Sciatic nerve (tissue), 2 donors: ENCODE results near the gene CHN2. TPM values are rescaled to one million over a fixed set of nuclear protein-coding genes. Genes with fewer than 3 reads are reported as not detected.

Source experiments
- ATAC-seq: fragments of 200-7000 bp; cut with Tn5 transposase; one replicate; pipeline ENCODE4 v1.9.1; 2020; ENCODE audit warnings: mild to moderate bottlenecking, moderate library complexity
- DNase-seq: peaks from one replicate; pipeline ENCODE4 v3.0.0-alpha.2; 2020; ENCODE audit warnings: low spot score
- intact Hi-C: fragments of 100-400 bp; cut with DNase I; formaldehyde crosslinking; loops from one replicate; pipeline ENCODE4 v1.14.2; 2022
- total RNA-seq: library from RNA; stranded (reverse); fragmentation: NEBNext Ultra II Directional; extraction: Animal tissue kit (Norgen Biotek cat#: 25700); gene quantifications from one replicate; pipeline ENCODE4 v1.2.1, GENCODE V29; 2021
- donor health status: DM: no; HTN: no; CAD: no.
- donor health status: DM: no; HTN: no; CAD: no.

The CHN2 gene
- total RNA-seq, 1 donor from 2014 or later = 10.9 TPM

DNA sequence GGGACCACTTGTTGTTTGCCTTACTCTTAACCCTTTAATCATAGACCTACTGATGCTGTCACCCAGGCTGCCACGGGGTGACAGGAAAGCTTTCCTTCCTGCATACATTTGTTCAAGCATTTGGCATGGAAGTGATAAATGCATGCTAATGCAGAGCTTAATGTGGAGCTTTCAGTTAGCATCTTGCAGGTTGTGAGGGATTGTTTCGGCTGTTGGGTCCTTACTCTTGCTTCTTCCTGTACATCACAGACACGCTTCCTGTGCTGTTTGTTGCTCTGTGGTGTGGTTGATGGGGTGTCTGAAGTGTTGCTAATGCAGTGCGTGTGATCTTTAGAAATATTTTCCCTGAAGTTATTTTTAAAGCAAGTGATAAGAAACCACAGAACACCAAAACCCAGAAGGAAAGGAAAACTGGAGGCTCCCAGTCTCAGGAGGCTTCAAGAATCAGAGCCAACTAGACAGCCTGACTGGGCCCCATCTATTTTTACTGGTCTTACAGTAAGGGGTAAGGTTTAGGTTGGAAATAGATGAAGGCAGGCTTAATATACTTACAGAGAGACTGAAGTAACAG lies 143.1 kb downstream of the CHN2 start:
- DNase-seq (no peak), ATAC-seq (no peak)
- intact Hi-C loops = no loop called here

DNA sequence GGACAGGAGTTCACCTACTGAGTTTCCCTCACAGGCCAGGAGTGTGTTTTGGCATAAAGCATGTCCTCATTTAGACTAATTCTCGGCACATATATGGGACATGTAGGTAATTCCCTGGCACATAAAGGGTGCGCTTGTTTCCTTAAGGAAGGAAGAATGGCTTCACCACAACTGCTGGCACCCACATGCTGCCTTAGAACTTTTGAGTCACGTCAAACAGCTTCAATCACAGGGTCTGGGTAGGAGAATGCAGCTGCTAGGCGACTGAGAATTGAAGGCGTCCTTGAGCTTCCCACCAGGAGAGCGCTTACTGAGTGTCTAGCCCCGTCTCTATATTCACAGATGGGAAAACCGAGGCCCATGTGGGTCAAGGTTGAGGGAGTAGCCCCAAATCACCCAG lies 146.1 kb downstream of the CHN2 start:
- no peak for DNase-seq
- ATAC-seq = no peak
- intact Hi-C loops = no loop called here

DNA sequence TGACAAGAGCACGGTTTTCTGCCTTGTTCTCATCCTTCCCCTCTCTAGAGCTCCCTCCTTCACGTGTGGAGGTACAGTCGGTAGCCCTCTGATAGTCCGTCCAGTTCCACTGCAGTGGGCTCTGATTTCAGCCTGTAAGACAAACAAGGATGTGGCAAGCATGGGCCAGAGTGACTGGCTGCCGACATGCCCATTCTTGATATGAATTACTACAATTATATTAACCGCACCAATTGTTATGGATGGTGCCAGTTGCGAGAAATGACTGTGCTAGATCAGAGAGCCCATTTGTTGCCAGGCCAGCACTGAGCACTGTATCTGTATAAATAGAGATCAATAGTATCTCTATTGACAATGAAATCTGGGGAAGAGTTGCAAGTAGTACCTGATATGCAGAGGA lies 146.6 kb downstream of the CHN2 start:
- ATAC-seq = no peak
- intact Hi-C loops = no loop called here
- no peak for DNase-seq

DNA sequence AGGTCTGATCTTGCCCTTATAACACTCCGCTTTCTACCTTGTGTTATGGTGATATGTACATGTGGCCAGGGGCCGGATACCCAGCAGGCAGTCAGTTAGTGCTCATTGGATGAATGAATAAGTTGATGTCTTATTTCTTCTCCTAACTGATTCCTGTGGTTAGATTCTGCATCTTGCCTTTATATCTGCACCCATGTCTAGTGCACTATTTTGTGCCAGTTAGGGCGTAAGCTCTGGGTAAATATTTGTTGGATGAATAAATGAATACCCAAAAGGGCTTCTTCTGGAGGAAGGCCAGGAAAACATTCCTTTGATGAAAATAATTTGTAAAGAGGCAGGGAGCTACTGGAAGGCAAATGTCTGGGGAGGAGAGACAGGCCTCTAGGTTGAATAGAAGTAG lies 148.2 kb downstream of the CHN2 start:
- intact Hi-C loops = no loop called here
- DNase-seq (no peak), ATAC-seq (no peak)

DNA sequence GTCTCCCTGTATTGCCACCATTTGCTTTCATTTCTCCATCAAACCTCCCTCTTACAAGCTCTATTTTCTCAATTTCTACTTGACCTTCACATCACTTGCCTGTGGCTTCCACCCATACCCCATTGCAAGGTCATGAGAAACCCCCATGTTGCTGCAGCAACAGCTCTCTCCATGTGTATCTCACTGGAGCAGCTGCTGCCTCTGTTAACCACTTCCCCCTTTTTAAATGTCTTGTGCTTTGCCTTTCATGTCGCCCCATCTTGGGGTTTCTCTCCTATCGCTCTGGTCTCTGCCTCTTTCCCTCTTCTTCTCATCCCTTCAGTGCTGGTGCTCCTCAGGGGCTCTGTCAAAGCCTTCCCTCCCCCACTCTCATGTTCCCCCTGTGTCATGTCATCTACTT lies 148.8 kb downstream of the CHN2 start:
- ATAC-seq = no peak
- intact Hi-C loops = no loop called here

DNA sequence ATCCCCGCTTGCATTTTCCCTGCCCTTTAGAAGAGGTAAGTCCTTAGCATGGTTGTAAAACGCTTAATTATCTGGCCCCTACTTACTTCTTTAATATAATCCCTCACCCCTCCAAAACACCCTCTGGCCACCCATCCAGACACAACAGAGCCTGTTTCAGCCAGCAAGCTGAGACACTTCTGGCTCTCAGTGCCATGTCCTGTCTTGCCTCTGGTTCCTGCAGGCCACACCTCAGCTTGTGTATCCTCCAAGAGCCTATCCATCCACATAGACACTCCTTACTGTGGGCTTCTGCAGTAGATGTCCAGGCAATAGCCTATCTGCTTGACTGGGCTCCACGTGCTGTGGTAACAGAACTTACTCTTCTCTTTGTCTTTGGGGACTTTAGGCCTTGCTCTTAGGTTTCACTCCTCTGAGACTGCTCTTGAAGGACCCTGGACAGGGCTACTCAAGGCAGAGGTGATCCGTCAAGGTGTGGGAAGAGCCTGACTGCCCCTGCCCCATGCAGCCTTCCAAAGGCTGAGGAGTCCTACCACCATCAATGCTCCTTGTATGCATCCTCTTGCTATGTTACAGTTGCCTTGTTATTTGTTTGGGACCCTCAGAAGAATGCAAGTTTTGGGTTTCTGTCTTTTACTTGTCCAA lies 149.9 kb downstream of the CHN2 start:
- DNase-seq = no peak
- no peak for ATAC-seq
- intact Hi-C loops = no loop called here

More for the DNA sequence above, 148.8 kb downstream of the CHN2 start:
- DNase-seq = no peak

DNA sequence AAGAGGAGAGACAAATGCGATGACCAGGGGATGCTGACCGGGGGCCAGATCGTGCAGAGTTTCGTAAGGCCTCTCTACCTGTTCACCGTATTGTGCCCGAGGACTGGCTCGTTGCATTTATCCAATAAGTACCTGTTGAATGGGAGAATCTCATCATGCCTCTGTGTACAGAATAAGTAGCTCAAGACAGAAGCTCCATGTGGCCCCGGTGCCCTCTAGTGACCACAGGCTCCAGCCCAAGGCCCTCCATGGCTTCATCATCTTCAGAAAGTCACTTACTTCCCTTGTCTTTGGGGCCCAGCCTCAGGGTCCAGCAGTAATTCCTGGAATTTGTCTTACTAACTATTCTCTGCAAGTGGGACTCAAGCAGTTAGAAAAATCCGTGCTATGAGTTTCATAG lies 151.0 kb downstream of the CHN2 start:
- ATAC-seq (peak; percentile 65), DNase-seq (no peak)
- intact Hi-C loops = no loop called here

DNA sequence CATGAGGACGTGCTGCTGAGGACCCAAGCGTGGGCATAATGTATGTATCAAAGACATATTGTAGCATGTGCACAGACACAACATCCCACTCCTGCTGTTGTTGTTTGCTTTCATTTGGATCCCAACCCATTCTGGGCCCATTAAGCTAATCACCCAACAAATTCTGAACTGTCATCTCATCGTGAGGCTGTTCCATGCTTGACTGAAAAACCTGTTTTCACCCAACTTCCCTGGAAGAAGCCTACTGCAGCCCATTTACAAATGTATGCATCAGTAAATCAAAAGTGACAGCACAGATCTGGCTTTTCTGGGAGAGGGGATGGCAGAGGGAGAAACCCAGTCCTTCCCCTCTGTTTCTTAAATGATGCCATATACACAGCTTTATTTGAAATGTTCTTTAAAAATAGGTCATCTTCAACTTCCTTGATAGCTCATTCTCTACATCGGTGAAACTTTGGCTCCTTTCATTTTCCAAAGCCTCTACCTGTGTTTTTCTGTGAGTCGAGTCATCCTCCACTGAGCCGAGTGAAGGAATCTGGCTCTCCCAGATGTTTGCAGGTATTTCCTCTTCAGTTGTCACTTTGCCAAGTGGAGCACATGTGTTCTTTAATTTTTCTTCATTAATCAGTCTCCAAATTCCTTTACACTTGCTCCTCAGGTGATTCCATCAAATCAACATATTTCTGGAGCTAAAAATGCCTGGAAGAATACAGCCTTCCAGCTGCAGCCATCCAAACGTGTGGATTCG lies 151.8 kb downstream of the CHN2 start:
- intact Hi-C loops = no loop called here
- no peak for DNase-seq
- no peak for ATAC-seq

DNA sequence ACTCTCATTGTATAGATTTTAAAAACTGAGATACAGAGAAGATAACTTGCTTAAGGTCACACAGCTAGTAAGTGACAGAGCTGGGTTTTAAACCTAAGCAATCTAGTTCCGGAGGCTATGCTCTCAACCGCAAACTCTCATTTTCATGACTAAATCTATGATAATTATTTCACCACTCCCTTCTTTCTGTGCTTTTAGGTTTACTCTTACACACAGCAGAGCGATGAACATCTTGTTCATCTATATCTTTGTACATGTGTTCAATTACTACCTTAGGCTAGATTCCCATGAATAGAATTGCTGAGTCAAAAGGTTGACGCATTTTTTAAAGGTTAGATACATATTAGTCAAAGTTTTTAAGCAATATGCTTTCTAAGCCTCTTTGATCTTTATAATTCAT lies 154.8 kb downstream of the CHN2 start:
- intact Hi-C loops = no loop called here
- ATAC-seq (no peak), DNase-seq (no peak)

DNA sequence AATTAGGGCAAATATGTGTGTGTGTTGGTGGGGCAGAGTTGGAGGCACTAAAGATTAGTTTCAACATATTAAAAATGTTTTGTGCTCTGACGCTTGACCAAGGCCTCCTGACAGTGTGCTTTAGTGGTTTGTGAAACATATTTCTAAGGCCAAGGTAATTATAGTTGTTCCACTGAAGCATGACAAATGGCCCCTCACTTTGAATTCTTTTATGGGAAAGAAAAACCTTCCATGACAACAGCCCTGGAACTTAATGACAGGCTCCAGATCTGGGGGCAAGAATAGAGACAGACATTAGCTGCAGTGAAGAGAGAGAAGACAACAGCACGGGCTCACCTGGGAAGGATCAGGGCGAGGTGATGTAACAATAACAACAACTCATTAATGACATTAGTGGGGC lies 155.8 kb downstream of the CHN2 start:
- no peak for ATAC-seq
- intact Hi-C loops = no loop called here

DNA sequence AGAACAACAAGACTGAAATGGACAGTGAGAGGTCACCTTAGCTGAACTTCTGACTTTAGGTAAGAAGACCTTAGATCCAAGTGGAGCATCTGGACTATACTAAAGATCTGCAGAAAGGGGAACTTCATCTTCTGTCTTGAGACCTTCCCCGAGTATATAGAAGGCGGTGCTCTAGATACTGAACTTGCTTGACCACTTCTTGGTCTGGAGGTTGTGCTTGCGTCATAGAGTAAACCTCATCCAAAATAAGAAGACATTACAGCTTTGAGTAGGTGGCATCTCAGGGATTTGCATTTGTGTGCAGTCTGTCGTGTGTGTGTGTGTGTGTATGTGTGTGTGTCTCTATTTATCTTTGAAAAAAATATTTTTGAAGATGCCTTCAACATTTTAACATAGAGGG lies 157.5 kb downstream of the CHN2 start:
- ATAC-seq (no peak), DNase-seq (no peak)
- intact Hi-C loops = no loop called here

More for the DNA sequence above, 155.8 kb downstream of the CHN2 start:
- DNase-seq = no peak

DNA sequence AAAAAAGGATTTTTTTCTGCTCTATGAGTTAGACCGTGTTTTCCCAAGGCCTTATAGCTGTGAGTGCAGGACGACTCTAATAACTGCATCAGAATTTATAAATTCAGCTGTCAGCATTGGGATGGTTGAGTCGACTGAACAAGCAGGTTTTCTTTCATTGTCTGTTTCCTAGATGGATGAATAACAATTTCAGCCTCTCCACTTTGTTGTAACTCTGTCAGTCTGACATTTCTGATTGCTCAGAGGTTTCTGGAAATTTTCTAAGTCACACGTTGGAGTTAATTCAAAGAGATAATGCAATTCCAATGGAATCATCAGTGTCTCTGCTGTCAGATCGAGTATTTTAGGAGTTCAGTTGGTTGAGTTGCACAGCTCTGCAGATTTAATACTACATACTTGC lies 159.2 kb downstream of the CHN2 start:
- ATAC-seq = no peak
- DNase-seq = no peak

DNA sequence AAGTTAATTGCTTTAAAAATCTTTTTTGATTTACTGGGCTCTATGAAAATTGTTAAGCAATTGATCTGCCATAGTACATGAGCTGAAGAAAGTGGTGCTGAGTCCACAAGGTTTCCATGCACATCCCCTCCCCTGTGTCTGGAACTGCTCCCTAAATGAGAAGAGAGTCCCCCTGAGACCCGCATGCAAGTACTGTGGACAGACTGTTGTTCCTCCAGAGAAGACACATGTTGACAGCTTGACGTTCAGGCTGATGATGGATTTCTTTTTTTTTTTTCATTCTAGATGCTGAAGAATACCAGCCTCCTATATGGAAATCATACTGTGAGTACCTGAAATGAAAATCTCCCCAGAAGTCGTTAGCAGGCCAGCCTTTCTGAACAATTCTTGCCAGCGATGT lies 159.8 kb downstream of the CHN2 start:
- no peak for DNase-seq
- intact Hi-C loops = no loop called here

More for the DNA sequence above, 159.2 kb downstream of the CHN2 start:
- intact Hi-C loops = no loop called here

DNA sequence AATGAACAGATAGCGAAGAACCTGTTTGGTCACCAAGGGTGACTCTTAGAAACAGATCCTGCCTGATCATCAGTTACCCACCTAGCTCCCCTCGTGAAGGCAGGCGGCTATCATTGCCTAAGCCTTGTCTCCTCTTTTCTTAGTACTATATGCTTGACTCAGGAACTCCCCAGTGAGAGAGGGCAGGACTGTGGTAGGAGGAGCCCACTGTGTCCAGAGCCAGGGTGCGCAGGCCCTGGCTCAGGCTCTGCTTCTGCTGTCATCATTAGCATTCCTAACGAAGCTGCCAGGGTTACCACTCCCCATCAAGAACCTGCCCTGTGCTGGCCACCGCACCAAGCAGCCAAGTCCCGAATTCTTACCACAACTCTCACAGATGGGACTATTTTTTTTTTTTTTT lies 160.8 kb downstream of the CHN2 start:
- no peak for ATAC-seq
- intact Hi-C loops = no loop called here

More for the DNA sequence above, 159.8 kb downstream of the CHN2 start:
- ATAC-seq = no peak

DNA sequence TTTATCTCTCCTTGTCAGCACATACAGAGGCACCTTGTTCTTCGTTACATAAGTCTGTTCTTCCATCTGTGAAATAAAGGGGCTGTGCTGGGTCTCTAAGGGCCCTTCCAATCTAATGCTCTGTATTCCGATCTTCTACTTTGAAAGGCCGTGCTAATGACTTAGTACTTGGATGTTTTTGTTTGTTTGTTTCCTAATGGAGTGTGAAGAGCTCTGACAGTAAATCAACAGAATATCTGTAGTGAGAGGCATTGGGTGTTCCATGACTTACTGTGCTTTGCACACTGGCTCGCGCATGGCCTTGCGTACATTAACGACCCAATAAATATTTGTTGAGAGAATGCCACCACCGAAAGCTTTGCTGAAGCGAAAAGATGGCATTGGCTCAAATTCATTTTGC lies 162.1 kb downstream of the CHN2 start:
- DNase-seq (no peak), ATAC-seq (no peak)
- intact Hi-C loops = no loop called here

More for the DNA sequence above, 160.8 kb downstream of the CHN2 start:
- no peak for DNase-seq

DNA sequence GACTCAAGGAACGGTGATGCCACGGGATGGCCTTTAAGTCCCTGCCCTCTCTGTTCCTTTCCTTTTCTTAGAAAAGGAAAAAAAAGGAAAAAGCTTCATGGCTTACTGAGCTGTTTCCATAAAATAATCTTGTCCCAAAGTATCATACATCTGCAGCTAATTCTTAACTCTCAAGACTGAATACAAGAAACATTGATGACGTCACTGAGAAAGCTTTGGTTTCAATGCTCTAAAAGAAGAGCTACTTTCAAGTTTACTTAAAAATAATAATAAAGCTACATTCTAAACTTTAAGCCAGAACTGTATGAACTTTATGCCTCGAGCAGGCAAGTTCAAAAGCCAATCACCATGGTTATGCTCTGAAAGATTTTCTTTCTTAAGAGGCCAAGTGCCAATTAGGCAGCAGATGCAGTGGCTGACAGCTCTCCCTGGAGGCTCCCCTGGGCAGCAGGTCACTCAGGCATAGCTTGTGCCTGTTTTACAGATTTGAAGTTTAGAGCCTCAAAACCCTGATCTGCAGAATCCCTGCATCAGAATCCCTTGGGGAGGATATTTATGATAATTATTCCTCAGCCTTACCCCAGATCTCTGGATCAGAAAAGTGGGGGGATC lies 165.0 kb downstream of the CHN2 start:
- DNase-seq = no peak
- ATAC-seq = peak; percentile 10
- intact Hi-C loops = no loop called here

DNA sequence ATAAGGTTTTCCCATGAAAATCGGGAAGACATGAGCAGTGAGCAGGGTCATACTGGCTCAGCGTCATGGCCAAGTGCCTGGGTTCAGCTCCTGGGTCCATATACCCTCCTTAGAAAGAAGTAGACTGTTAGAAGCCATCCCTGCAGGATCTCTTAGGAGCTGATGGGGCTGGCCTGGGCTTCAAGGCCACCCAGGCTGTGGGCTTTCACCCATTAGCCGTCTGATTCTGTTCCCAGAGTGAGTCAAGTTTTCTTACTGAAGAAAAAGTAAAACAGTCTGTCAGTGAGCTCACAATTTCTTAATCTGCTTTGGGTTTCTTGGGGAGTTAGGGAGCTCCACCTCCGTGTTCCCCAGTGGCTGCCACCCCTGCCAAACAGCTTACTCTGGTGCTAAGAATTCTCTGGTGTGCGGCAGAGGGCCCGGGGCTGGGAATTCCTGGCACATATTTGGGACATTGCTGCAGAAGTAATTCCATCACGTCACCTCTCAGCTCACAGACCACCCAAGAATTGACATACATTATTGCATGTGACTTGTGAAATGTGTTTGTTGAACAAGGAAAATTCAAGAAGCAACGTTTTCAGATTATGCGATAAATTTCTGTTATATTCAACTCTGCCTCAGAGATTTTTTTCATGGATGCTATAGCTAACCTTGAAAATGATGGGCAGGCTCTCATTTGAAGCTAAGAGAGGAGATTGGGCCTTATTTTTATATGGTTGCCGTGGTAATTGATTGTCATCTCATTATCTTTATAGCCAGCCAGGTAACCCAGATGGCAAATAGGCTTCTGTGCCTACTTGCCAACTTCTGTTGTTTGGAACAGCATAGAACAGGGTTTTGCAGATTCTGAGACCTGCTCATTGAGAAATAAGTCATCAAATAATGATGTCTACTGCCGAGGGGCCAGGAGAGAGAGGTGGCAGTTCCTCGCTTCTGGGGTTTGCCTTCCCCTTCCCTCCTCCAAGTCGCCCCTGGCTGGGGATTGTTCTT lies 166.4 kb downstream of the CHN2 start:
- intact Hi-C loops = no loop called here
- ATAC-seq = peak; percentile 44

DNA sequence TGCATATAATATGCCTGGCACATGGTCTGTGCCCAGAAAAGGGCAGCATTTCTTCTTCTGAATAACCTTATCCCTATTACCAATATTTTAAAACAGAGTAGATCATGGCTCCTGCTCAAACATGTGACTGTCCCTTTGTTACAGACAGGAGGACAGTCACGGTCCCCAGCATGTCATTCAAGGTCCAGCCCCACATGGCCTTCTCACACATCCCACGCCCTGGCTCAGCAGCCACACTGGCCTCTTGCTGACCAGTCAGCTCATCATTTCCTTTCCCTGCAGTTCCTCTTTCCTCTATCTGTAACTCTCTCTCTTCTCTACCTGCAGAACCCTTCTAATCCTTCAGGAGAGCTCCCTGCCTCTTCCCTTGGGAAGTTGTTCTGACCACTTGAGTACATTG lies 167.8 kb downstream of the CHN2 start:
- intact Hi-C loops = no loop called here
- DNase-seq = no peak
- no peak for ATAC-seq

More for the DNA sequence above, 166.4 kb downstream of the CHN2 start:
- no peak for DNase-seq
